ENCODE results near the gene PRUNE1. TPM values are rescaled to one million over a fixed set of nuclear protein-coding genes. Genes with fewer than 3 reads are reported as not detected.

Gene PRUNE1
- polyA plus RNA-seq, 1 donor from 2014 or later, result 32.2 TPM

- Histone ChIP-seq H3K4me3 (ENCODE audit: low read length) (no peak overlapping the region), H3F3A (ENCODE audit: insufficient read depth, low read length, poor library complexity, severe bottlenecking) (no peaks in the 10 kb centered on the region), H3K79me2 (replicated peaks; ENCODE audit: insufficient read depth, low read length) (peaks cover 3% of the 10 kb centered on the region), H3K9me2 (ENCODE audit: insufficient read depth, low read length) (no peaks in the 10 kb centered on the region), H3K27me3 (ENCODE audit: insufficient read depth, low read depth, low read length) (no peaks in the 10 kb centered on the region), H3K27ac (ENCODE audit: low read length) (no peak overlapping the region), H3K9me3 (ENCODE audit: low read length) (no peaks in the 10 kb centered on the region), H3K4me2 (ENCODE audit: low read length) (no peak overlapping the region), H2AFZ (ENCODE audit: low read depth, low read length) (no peak overlapping the region), H3K9ac (ENCODE audit: low read length) (no peak overlapping the region), H3K36me3 (ENCODE audit: insufficient read depth, low read length) (peaks cover 24% of the 10 kb centered on the region), H4K20me1 (ENCODE audit: insufficient read depth) (no peaks in the 10 kb centered on the region)
- TF ChIP-seq EZH2 (IDR thresholded peaks at IDR 0.05; ENCODE audit: borderline replicate concordance, insufficient read depth, low read length, poor library complexity, severe bottlenecking) (no peak), EP300 (conservative IDR thresholded peaks at IDR 0.05; ENCODE audit: poor library complexity, severe bottlenecking) (no peak), RAD21 (conservative IDR thresholded peaks at IDR 0.05) (no peak), POLR2AphosphoS5 (IDR thresholded peaks at IDR 0.05) (no peak), MXI1 (conservative IDR thresholded peaks at IDR 0.05; ENCODE audit: poor library complexity, severe bottlenecking) (no peak), SMC3 (conservative IDR thresholded peaks at IDR 0.05; ENCODE audit: poor library complexity) (no peak), TAF1 (IDR thresholded peaks at IDR 0.05; ENCODE audit: low read depth) (no peak), REST (IDR thresholded peaks at IDR 0.05; ENCODE audit: borderline replicate concordance) (no peak)
- TF ChIP-seq, protein P1, sequence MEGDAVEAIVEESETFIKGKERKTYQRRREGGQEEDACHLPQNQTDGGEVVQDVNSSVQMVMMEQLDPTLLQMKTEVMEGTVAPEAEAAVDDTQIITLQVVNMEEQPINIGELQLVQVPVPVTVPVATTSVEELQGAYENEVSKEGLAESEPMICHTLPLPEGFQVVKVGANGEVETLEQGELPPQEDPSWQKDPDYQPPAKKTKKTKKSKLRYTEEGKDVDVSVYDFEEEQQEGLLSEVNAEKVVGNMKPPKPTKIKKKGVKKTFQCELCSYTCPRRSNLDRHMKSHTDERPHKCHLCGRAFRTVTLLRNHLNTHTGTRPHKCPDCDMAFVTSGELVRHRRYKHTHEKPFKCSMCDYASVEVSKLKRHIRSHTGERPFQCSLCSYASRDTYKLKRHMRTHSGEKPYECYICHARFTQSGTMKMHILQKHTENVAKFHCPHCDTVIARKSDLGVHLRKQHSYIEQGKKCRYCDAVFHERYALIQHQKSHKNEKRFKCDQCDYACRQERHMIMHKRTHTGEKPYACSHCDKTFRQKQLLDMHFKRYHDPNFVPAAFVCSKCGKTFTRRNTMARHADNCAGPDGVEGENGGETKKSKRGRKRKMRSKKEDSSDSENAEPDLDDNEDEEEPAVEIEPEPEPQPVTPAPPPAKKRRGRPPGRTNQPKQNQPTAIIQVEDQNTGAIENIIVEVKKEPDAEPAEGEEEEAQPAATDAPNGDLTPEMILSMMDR (IDR thresholded peaks at IDR 0.05; ENCODE audit: poor library complexity, severe bottlenecking), result no peak
Observed at GRCh38 chr1:150964164-150964489, 44.1 kb upstream of the PRUNE1 start.

DNA sequence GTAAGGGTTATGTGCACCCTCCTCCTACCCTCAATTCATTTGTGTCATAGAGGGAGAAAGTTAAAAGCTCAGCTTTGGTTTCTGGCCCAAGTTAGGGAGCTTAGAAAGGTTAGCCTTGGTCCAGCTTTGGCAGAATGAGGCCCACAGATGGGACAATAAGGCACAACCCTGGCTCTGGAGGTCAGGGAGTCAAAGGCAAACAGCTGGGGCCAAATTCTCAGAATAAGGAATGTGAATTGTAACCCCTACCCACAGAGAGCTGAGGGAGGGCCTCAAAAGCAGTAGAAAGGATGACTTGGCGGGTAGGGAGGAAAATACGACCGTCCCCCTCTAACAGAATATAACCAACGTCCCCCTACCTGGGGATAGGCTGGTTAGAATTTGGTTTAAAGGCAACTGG, 42.6 kb upstream of the PRUNE1 start:
- Histone ChIP-seq H3K9me2 (ENCODE audit: insufficient read depth, low read length) (no peaks in the 10 kb centered on the region), H3F3A (ENCODE audit: insufficient read depth, low read length, poor library complexity, severe bottlenecking) (no peaks in the 10 kb centered on the region), H3K4me3 (ENCODE audit: low read length) (no peak overlapping the region), H3K79me2 (replicated peaks; ENCODE audit: insufficient read depth, low read length) (peaks cover 8% of the 10 kb centered on the region), H3K27ac (ENCODE audit: low read length) (no peak overlapping the region), H2AFZ (ENCODE audit: low read depth, low read length) (no peak overlapping the region), H4K20me1 (ENCODE audit: insufficient read depth) (no peaks in the 10 kb centered on the region), H3K4me2 (ENCODE audit: low read length) (no peak overlapping the region), H3K36me3 (ENCODE audit: insufficient read depth, low read length) (peaks cover 21% of the 10 kb centered on the region), H3K27me3 (ENCODE audit: insufficient read depth, low read depth, low read length) (no peaks in the 10 kb centered on the region), H3K9me3 (ENCODE audit: low read length) (no peaks in the 10 kb centered on the region), H3K9ac (ENCODE audit: low read length) (no peak overlapping the region)
- no peak for TF ChIP-seq SMC3 (conservative IDR thresholded peaks at IDR 0.05; ENCODE audit: poor library complexity)
- TF ChIP-seq TAF1 (IDR thresholded peaks at IDR 0.05; ENCODE audit: low read depth), result no peak
- TF ChIP-seq, protein P1 (IDR thresholded peaks at IDR 0.05; ENCODE audit: poor library complexity, severe bottlenecking), result no peak
- no peak for TF ChIP-seq REST (IDR thresholded peaks at IDR 0.05; ENCODE audit: borderline replicate concordance)
- no peak for TF ChIP-seq MXI1 (conservative IDR thresholded peaks at IDR 0.05; ENCODE audit: poor library complexity, severe bottlenecking)
- TF ChIP-seq RAD21 (conservative IDR thresholded peaks at IDR 0.05), result no peak
- TF ChIP-seq EP300 (conservative IDR thresholded peaks at IDR 0.05; ENCODE audit: poor library complexity, severe bottlenecking), result no peak
- no peak for TF ChIP-seq EZH2 (IDR thresholded peaks at IDR 0.05; ENCODE audit: borderline replicate concordance, insufficient read depth, low read length, poor library complexity, severe bottlenecking)
- TF ChIP-seq POLR2AphosphoS5 (IDR thresholded peaks at IDR 0.05), result no peak

All from neural cell (in vitro differentiated cells).